ENCODE data around the gene MYRIP. TPM values are rescaled to one million over a fixed set of nuclear protein-coding genes. Genes with fewer than 3 reads are reported as not detected.

Gene MYRIP
- total and polyA plus RNA-seq, 12 donors, result 0.45 to 2.7 (median 1.3) TPM

- peaks cover 0 to 5% (median 0%) of the 10 kb centered on the region in 11 donors for H3K9me3 ChIP-seq
- H3K27ac ChIP-seq, result no peak overlapping the region
- WGBS, 2 donors, result 83 to 88% methylated on average over 1 of the region's 1 CpG
- no peak for DNase-seq
- ATAC-seq, result no peak
- no peaks in the 10 kb centered on the region for H3K27me3 ChIP-seq
- H3K36me3 ChIP-seq, result peaks cover 0 to 5% (median 0%) of the 10 kb centered on the region in 9 donors
- H3K4me3 ChIP-seq, result no peak overlapping the region
- no peak for TF ChIP-seq CTCF (IDR thresholded peaks at IDR 0.05)
- peaks cover 0 to 14% (median 0%) of the 10 kb centered on the region in 9 donors for H3K4me1 ChIP-seq
- intact Hi-C loops (cut with DNase I), result no loop called here
Observed at GRCh38 chr3:40229963-40230362, 420.6 kb downstream of the MYRIP start.

GRCh38 chr3:40230382-40230781, 421.0 kb downstream of the MYRIP start:
- ATAC-seq (no peak), DNase-seq (no peak)
- Histone ChIP-seq H3K36me3 (peaks cover 0 to 5% (median 0%) of the 10 kb centered on the region in 9 donors), H3K27me3 (no peaks in the 10 kb centered on the region), H3K4me3 (no peak overlapping the region), H3K4me1 (peaks cover 0 to 14% (median 0%) of the 10 kb centered on the region in 9 donors), H3K27ac (no peak overlapping the region), H3K9me3 (peaks cover 0 to 5% (median 0%) of the 10 kb centered on the region in 11 donors)
- TF ChIP-seq CTCF (IDR thresholded peaks at IDR 0.05), result no peak
- intact Hi-C loops (cut with DNase I), result no loop called here

GRCh38 chr3:40232626-40233025, 423.2 kb downstream of the MYRIP start:
- intact Hi-C loops (cut with DNase I), result no loop called here
- peaks cover 0 to 5% (median 0%) of the 10 kb centered on the region in 11 donors for H3K9me3 ChIP-seq
- peaks cover 0 to 5% (median 0%) of the 10 kb centered on the region in 9 donors for H3K36me3 ChIP-seq
- no peaks in the 10 kb centered on the region for H3K27me3 ChIP-seq
- TF ChIP-seq CTCF (IDR thresholded peaks at IDR 0.05), result no peak
- ATAC-seq (no peak), DNase-seq (no peak)
- WGBS, 2 donors, result 61 to 66% methylated on average over 2 of the region's 2 CpGs
- H3K4me3 ChIP-seq, result no peak overlapping the region
- peaks cover 0 to 14% (median 0%) of the 10 kb centered on the region in 9 donors for H3K4me1 ChIP-seq
- no peak overlapping the region for H3K27ac ChIP-seq

- Histone ChIP-seq H3K4me3 (no peak overlapping the region), H3K4me1 (peaks cover 0 to 16% (median 0%) of the 10 kb centered on the region in 9 donors), H3K27me3 (no peaks in the 10 kb centered on the region), H3K9me3 (peaks cover 0 to 5% (median 0%) of the 10 kb centered on the region in 11 donors), H3K27ac (no peak overlapping the region), H3K36me3 (peaks cover 0 to 4% (median 0%) of the 10 kb centered on the region in 9 donors)
- intact Hi-C loops (cut with DNase I), result no loop called here
- WGBS, 2 donors, result 88% methylated on average over 1 of the region's 1 CpG
- no peak for TF ChIP-seq CTCF (IDR thresholded peaks at IDR 0.05)
- ATAC-seq (peak in 1 of 8 donors; percentile 19), DNase-seq (no peak)
Observed at GRCh38 chr3:40237159-40237558, 427.8 kb downstream of the MYRIP start.

Data from heart right ventricle (tissue), 16 donors.